GM23248 (cell line): Measurements from ENCODE around the gene MAML3.

ENCODE experiments used
- EZH2 ChIP-seq: fragments of 200-600 bp; sonication (generic); IDR thresholded peaks from 2 replicates; pipeline ENCODE4 v1.6.1; 2018; ENCODE audit warnings: antibody characterized with exemption, mild to moderate bottlenecking; ENCODE audit not compliant: insufficient read depth, poor library complexity, severe bottlenecking
- EZH2phosphoT487 ChIP-seq: fragments of 200-600 bp; sonication (generic); IDR thresholded peaks from 2 replicates; pipeline ENCODE4 v1.6.1; 2018; ENCODE audit warnings: antibody characterized with exemption, moderate library complexity, mild to moderate bottlenecking, low read depth; ENCODE audit not compliant: insufficient read depth

- no peak for TF ChIP-seq EZH2phosphoT487
- no peak for TF ChIP-seq EZH2
These were observed 281.7 kb downstream of the MAML3 start for GRCh38 chr4:139872274-139872673.
